ENCODE data around the gene NT5DC4.

The NT5DC4 gene

GRCh38 chr2:112728378-112729175 is 7.8 kb downstream of the NT5DC4 start:
- H3K27ac ChIP-seq (ENCODE audit: low read depth, low read length) = no peak overlapping the region
- H3K9me3 ChIP-seq (ENCODE audit: control insufficient read depth in 1 of 2, low read length in 2 of 2) = no peaks in the 10 kb centered on the region
- H3K27me3 ChIP-seq (ENCODE audit: control insufficient read depth in 1 of 2, insufficient read depth in 2 of 2, low read length in 2 of 2) = peaks cover 23 to 29% of the 10 kb centered on the region in 2 donors
- H3K36me3 ChIP-seq (ENCODE audit: control insufficient read depth in 1 of 2, insufficient read depth in 2 of 2, low read length in 2 of 2) = no peaks in the 10 kb centered on the region
- no peak overlapping the region for H3K9ac ChIP-seq (ENCODE audit: low read depth in 1 of 2, low read length in 2 of 2)
- no peak overlapping the region for H3K4me3 ChIP-seq (ENCODE audit: low read depth in 1 of 2, low read length in 2 of 2)
- H3K4me1 ChIP-seq (ENCODE audit: control insufficient read depth in 1 of 2, insufficient read depth in 2 of 2, low read length in 2 of 2) = peaks cover 5 to 13% of the 10 kb centered on the region in 2 donors

- Histone ChIP-seq H3K4me3 (ENCODE audit: low read depth in 1 of 2, low read length in 2 of 2) (no peak overlapping the region), H3K27me3 (ENCODE audit: control insufficient read depth in 1 of 2, insufficient read depth in 2 of 2, low read length in 2 of 2) (peaks cover 23 to 29% of the 10 kb centered on the region in 2 donors), H3K36me3 (ENCODE audit: control insufficient read depth in 1 of 2, insufficient read depth in 2 of 2, low read length in 2 of 2) (no peaks in the 10 kb centered on the region), H3K9ac (ENCODE audit: low read depth in 1 of 2, low read length in 2 of 2) (no peak overlapping the region), H3K27ac (ENCODE audit: low read depth, low read length) (no peak overlapping the region), H3K9me3 (ENCODE audit: control insufficient read depth in 1 of 2, low read length in 2 of 2) (no peaks in the 10 kb centered on the region), H3K4me1 (ENCODE audit: control insufficient read depth in 1 of 2, insufficient read depth in 2 of 2, low read length in 2 of 2) (peaks cover 13 to 20% of the 10 kb centered on the region in 2 donors)
Measured at GRCh38 chr2:112730216-112730615, 9.4 kb downstream of the NT5DC4 start.

- Histone ChIP-seq H3K36me3 (ENCODE audit: control insufficient read depth in 1 of 2, insufficient read depth in 2 of 2, low read length in 2 of 2) (no peaks in the 10 kb centered on the region), H3K4me3 (ENCODE audit: low read depth in 1 of 2, low read length in 2 of 2) (no peak overlapping the region), H3K9me3 (ENCODE audit: control insufficient read depth in 1 of 2, low read length in 2 of 2) (no peaks in the 10 kb centered on the region), H3K4me1 (ENCODE audit: control insufficient read depth in 1 of 2, insufficient read depth in 2 of 2, low read length in 2 of 2) (peaks cover 13 to 20% of the 10 kb centered on the region in 2 donors), H3K27me3 (ENCODE audit: control insufficient read depth in 1 of 2, insufficient read depth in 2 of 2, low read length in 2 of 2) (peaks cover 23 to 29% of the 10 kb centered on the region in 2 donors), H3K9ac (ENCODE audit: low read depth in 1 of 2, low read length in 2 of 2) (no peak overlapping the region), H3K27ac (ENCODE audit: low read depth, low read length) (no peak overlapping the region)
Measured at GRCh38 chr2:112730791-112731190, 10.0 kb downstream of the NT5DC4 start.

- H3K9me3 ChIP-seq (ENCODE audit: control insufficient read depth in 1 of 2, low read length in 2 of 2) = no peaks in the 10 kb centered on the region
- H3K9ac ChIP-seq (ENCODE audit: low read depth in 1 of 2, low read length in 2 of 2) = no peak overlapping the region
- H3K36me3 ChIP-seq (ENCODE audit: control insufficient read depth in 1 of 2, insufficient read depth in 2 of 2, low read length in 2 of 2) = no peaks in the 10 kb centered on the region
- H3K4me1 ChIP-seq (ENCODE audit: control insufficient read depth in 1 of 2, insufficient read depth in 2 of 2, low read length in 2 of 2) = peaks cover 13 to 17% of the 10 kb centered on the region in 2 donors
- peaks cover 23 to 29% of the 10 kb centered on the region in 2 donors for H3K27me3 ChIP-seq (ENCODE audit: control insufficient read depth in 1 of 2, insufficient read depth in 2 of 2, low read length in 2 of 2)
- no peak overlapping the region for H3K27ac ChIP-seq (ENCODE audit: low read depth, low read length)
- H3K4me3 ChIP-seq (ENCODE audit: low read depth in 1 of 2, low read length in 2 of 2) = no peak overlapping the region
Measured at GRCh38 chr2:112731479-112731878, 10.7 kb downstream of the NT5DC4 start.

GRCh38 chr2:112733456-112733855 is 12.6 kb downstream of the NT5DC4 start:
- Histone ChIP-seq H3K4me3 (ENCODE audit: low read depth in 1 of 2, low read length in 2 of 2) (no peak overlapping the region), H3K4me1 (ENCODE audit: control insufficient read depth in 1 of 2, insufficient read depth in 2 of 2, low read length in 2 of 2) (peaks cover 13 to 22% of the 10 kb centered on the region in 2 donors), H3K36me3 (ENCODE audit: control insufficient read depth in 1 of 2, insufficient read depth in 2 of 2, low read length in 2 of 2) (no peaks in the 10 kb centered on the region)

GRCh38 chr2:112733871-112734270 is 13.1 kb downstream of the NT5DC4 start:
- no peaks in the 10 kb centered on the region for H3K9me3 ChIP-seq (ENCODE audit: control insufficient read depth in 1 of 2, low read length in 2 of 2)
- no peak overlapping the region for H3K9ac ChIP-seq (ENCODE audit: low read depth in 1 of 2, low read length in 2 of 2)
- no peak overlapping the region for H3K27ac ChIP-seq (ENCODE audit: low read depth, low read length)
- H3K4me3 ChIP-seq (ENCODE audit: low read depth in 1 of 2, low read length in 2 of 2) = no peak overlapping the region
- H3K4me1 ChIP-seq (ENCODE audit: control insufficient read depth in 1 of 2, insufficient read depth in 2 of 2, low read length in 2 of 2) = peaks cover 13 to 22% of the 10 kb centered on the region in 2 donors
- peaks cover 8 to 12% of the 10 kb centered on the region in 2 donors for H3K27me3 ChIP-seq (ENCODE audit: control insufficient read depth in 1 of 2, insufficient read depth in 2 of 2, low read length in 2 of 2)
- H3K36me3 ChIP-seq (ENCODE audit: control insufficient read depth in 1 of 2, insufficient read depth in 2 of 2, low read length in 2 of 2) = peaks cover 0 to 3% of the 10 kb centered on the region in 2 donors

More at GRCh38 chr2:112733456-112733855, 12.6 kb downstream of the NT5DC4 start:
- no peaks in the 10 kb centered on the region for H3K9me3 ChIP-seq (ENCODE audit: control insufficient read depth in 1 of 2, low read length in 2 of 2)
- no peak overlapping the region for H3K9ac ChIP-seq (ENCODE audit: low read depth in 1 of 2, low read length in 2 of 2)
- no peak overlapping the region for H3K27ac ChIP-seq (ENCODE audit: low read depth, low read length)
- peaks cover 12 to 15% of the 10 kb centered on the region in 2 donors for H3K27me3 ChIP-seq (ENCODE audit: control insufficient read depth in 1 of 2, insufficient read depth in 2 of 2, low read length in 2 of 2)

GRCh38 chr2:112737542-112738232 is 16.9 kb downstream of the NT5DC4 start:
- peaks cover 3 to 12% of the 10 kb centered on the region in 2 donors for H3K36me3 ChIP-seq (ENCODE audit: control insufficient read depth in 1 of 2, insufficient read depth in 2 of 2, low read length in 2 of 2)
- H3K4me1 ChIP-seq (ENCODE audit: control insufficient read depth in 1 of 2, insufficient read depth in 2 of 2, low read length in 2 of 2) = peaks cover 13 to 22% of the 10 kb centered on the region in 2 donors
- peaks cover 1 to 3% of the 10 kb centered on the region in 2 donors for H3K27me3 ChIP-seq (ENCODE audit: control insufficient read depth in 1 of 2, insufficient read depth in 2 of 2, low read length in 2 of 2)
- H3K9ac ChIP-seq (ENCODE audit: low read depth in 1 of 2, low read length in 2 of 2) = no peak overlapping the region
- no peaks in the 10 kb centered on the region for H3K9me3 ChIP-seq (ENCODE audit: control insufficient read depth in 1 of 2, low read length in 2 of 2)
- H3K27ac ChIP-seq (ENCODE audit: low read depth, low read length) = no peak overlapping the region
- no peak overlapping the region for H3K4me3 ChIP-seq (ENCODE audit: low read depth in 1 of 2, low read length in 2 of 2)

- H3K36me3 ChIP-seq (ENCODE audit: control insufficient read depth in 1 of 2, insufficient read depth in 2 of 2, low read length in 2 of 2) = peaks cover 3 to 12% of the 10 kb centered on the region in 2 donors
- H3K27ac ChIP-seq (ENCODE audit: low read depth, low read length) = no peak overlapping the region
- H3K4me3 ChIP-seq (ENCODE audit: low read depth in 1 of 2, low read length in 2 of 2) = no peak overlapping the region
- H3K27me3 ChIP-seq (ENCODE audit: control insufficient read depth in 1 of 2, insufficient read depth in 2 of 2, low read length in 2 of 2) = no peaks in the 10 kb centered on the region
- peaks cover 0 to 12% of the 10 kb centered on the region in 2 donors for H3K4me1 ChIP-seq (ENCODE audit: control insufficient read depth in 1 of 2, insufficient read depth in 2 of 2, low read length in 2 of 2)
- H3K9me3 ChIP-seq (ENCODE audit: control insufficient read depth in 1 of 2, low read length in 2 of 2) = no peaks in the 10 kb centered on the region
- no peak overlapping the region for H3K9ac ChIP-seq (ENCODE audit: low read depth in 1 of 2, low read length in 2 of 2)
Measured at GRCh38 chr2:112740527-112740926, 19.7 kb downstream of the NT5DC4 start.

- no peak overlapping the region for H3K9ac ChIP-seq (ENCODE audit: low read depth in 1 of 2, low read length in 2 of 2)
- no peak overlapping the region for H3K4me3 ChIP-seq (ENCODE audit: low read depth in 1 of 2, low read length in 2 of 2)
- H3K36me3 ChIP-seq (ENCODE audit: control insufficient read depth in 1 of 2, insufficient read depth in 2 of 2, low read length in 2 of 2) = peaks cover 0 to 2% of the 10 kb centered on the region in 2 donors
- H3K9me3 ChIP-seq (ENCODE audit: control insufficient read depth in 1 of 2, low read length in 2 of 2) = no peaks in the 10 kb centered on the region
- peaks cover 3 to 7% of the 10 kb centered on the region in 2 donors for H3K4me1 ChIP-seq (ENCODE audit: control insufficient read depth in 1 of 2, insufficient read depth in 2 of 2, low read length in 2 of 2)
- no peak overlapping the region for H3K27ac ChIP-seq (ENCODE audit: low read depth, low read length)
- H3K27me3 ChIP-seq (ENCODE audit: control insufficient read depth in 1 of 2, insufficient read depth in 2 of 2, low read length in 2 of 2) = no peaks in the 10 kb centered on the region
Measured at GRCh38 chr2:112749755-112750559, 29.1 kb downstream of the NT5DC4 start.

GRCh38 chr2:112750560-112750843 is 29.7 kb downstream of the NT5DC4 start:
- Histone ChIP-seq H3K9me3 (ENCODE audit: control insufficient read depth in 1 of 2, low read length in 2 of 2) (no peaks in the 10 kb centered on the region), H3K4me3 (ENCODE audit: low read depth in 1 of 2, low read length in 2 of 2) (no peak overlapping the region), H3K27ac (ENCODE audit: low read depth, low read length) (no peak overlapping the region), H3K27me3 (ENCODE audit: control insufficient read depth in 1 of 2, insufficient read depth in 2 of 2, low read length in 2 of 2) (no peaks in the 10 kb centered on the region), H3K36me3 (ENCODE audit: control insufficient read depth in 1 of 2, insufficient read depth in 2 of 2, low read length in 2 of 2) (peaks cover 0 to 2% of the 10 kb centered on the region in 2 donors), H3K4me1 (ENCODE audit: control insufficient read depth in 1 of 2, insufficient read depth in 2 of 2, low read length in 2 of 2) (peaks cover 3 to 7% of the 10 kb centered on the region in 2 donors), H3K9ac (ENCODE audit: low read depth in 1 of 2, low read length in 2 of 2) (no peak overlapping the region)
